GM21528 (cell line): ENCODE results near the gene NFATC1.
A peak's percentile ranks its signal among the peaks of the same experiment; 100 is the strongest.
"Not testable (repeated sequence)": the region's sequence is repeated elsewhere in the genome, so short reads cannot be mapped to it uniquely, and the experiment has no call there.

Source experiments
- ATAC-seq: cut with Tn5 transposase; IDR thresholded peaks from one replicate; pipeline ENCODE4 v1.9.1; 2021; ENCODE audit warnings: mild to moderate bottlenecking, moderate library complexity; ENCODE audit not compliant: unreplicated experiment, low FRiP score

Gene NFATC1

DNA sequence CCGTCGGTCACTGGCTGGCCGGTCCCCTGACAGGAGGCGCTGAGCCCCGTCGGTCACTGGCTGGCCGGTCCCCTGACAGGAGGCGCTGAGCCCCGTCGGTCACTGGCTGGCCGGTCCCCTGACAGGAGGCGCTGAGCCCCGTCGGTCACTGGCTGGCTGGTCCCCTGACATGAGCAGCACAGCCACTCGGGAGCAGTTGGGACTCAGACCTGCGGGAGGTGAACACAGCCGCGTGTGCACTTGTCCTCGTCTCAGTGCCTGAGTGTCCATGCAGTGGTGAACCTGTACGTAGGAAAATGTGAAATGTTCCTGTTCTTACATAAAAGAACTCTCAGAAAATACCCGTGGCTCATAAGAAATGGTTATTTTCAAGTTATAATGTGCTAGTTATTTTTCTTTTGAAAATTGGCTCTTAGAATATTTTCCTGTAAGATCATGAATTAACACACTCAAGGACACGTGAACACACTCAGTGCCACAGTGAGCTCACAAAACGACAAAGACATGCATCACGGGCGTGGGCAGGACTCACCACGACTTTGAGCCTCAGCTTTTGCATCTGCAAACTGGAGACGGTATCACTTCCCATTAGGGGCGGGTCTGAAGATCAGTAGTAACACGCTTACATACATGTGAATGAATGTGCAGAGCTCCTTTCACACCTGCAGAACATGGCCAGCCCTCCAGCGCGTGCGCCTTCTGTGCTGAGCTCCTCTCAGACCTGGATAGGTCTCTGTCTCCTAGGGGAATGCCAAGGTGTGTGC is 21.1 kb upstream of the NFATC1 start:
- ATAC-seq, result peak; percentile 81

DNA sequence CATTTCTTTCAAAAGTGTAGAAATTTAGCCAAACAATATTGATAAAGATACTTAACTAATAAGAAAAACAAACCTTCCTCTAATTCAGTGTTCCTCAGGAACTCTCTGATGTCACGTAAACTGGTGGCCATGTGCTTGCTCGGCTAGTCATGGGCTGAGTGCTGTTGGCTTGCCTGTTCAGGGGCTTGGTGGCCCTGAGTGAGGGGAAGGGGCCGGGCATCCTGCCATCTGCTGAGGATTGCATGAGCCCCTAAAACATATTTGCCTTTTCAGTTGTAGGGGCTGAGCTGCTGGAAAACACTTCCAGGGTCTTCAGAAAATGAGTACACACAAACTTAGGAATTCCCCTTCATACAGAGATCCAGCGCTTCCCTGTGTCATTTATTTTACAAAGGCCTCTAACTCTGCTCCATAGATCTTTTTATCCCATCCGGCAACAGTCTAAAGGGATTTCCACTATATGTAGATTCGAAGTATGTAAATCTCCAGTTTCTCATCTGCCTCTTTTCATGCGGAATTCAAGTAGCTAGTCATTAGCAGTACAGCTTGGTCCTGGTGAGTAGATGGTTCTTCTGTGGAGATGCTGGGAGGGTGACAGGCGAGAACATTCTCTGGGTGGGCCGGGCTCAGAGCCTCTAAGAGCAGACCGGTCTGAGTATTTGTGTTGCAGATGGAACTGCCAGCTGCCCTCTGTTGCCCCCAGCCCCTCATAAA is 20.1 kb upstream of the NFATC1 start:
- no peak for ATAC-seq

DNA sequence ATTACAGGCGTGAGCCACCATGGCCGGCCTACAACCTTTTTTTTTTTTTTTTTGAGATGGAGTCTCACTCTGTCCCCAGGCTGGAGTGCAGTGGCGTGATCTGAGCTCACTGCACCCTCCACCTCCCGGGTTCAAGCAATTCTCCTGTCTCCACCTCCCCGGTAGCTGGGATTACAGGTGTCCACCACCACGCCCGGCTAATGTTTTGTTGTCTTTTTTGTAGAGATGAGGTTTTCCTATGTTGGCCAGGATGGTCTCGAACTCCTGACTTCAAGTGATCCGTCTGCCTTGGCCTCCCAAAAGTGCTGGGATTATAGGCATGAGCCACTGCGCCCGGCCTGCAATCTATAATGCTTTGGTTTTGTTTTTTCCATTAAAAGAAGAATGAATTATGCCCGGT is 19.1 kb upstream of the NFATC1 start:
- not testable (repeated sequence) for ATAC-seq

DNA sequence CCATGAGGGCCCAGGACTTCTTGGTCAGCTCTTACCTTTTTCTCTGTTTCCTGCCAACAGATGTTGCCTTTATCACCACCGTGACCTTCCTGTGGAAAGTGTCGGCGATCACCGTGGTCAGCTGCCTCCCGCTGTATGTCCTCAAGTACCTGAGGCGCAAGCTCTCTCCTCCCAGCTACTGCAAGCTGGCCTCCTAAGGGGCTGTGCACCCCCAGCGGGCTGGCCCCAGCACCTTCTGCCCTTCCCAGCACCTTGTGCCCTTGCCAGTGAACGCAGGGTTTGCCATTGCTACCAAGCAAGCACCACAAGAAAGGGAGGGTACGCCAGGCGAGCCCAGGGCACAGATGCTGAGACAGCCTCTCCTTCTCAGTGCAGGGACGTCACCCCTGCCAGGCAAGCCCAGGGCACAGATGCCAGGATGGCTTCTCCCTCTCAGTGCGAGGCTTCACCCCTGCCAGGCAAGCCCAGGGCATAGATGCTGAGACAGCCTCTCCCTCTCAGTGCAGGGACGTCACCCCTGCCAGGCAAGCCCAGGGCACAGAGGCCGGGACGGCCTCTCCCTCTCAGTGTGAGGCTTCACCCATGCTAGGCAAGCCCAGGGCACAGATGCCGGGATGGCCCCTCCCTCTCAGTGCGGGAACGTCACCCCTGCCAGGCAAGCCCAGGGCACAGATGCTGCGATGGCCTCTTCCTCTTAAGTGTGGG is 18.4 kb upstream of the NFATC1 start:
- ATAC-seq, result no peak

DNA sequence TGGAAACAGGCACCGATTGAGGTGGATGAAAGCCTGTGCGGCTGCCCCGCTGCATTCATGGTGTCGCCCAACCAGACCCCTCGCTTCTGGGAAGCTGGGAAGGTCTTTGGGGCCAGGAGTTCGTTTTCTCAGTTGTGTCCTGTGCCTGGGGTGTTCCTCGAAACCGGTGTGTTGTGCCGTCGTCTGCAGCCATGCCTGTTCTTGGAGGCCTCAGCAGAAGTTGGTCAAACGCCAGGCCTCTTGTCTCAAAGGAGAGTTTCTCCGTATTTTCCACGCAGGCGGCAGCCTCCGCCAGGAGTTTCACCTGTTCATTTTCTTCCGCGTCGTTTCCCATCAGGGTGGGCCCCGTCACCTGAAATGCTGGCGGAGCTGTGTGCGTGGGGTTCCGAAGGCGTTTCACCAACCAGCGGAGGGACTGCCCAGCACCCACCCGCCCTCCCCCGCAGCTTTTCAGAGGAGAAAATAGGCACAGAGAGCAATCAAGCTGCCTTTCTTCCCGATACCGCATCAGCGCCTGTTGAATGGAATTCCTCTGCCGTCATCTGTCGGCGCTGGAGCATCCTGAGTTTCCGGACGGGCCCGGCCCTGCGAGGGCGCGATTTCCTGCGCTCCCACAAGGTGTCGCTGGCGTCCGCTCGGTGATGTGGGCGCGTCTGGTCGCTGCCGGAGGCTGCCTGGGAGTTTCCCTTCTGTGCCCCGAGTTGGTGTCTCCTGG is 17.0 kb upstream of the NFATC1 start:
- ATAC-seq, result peak; percentile 41

DNA sequence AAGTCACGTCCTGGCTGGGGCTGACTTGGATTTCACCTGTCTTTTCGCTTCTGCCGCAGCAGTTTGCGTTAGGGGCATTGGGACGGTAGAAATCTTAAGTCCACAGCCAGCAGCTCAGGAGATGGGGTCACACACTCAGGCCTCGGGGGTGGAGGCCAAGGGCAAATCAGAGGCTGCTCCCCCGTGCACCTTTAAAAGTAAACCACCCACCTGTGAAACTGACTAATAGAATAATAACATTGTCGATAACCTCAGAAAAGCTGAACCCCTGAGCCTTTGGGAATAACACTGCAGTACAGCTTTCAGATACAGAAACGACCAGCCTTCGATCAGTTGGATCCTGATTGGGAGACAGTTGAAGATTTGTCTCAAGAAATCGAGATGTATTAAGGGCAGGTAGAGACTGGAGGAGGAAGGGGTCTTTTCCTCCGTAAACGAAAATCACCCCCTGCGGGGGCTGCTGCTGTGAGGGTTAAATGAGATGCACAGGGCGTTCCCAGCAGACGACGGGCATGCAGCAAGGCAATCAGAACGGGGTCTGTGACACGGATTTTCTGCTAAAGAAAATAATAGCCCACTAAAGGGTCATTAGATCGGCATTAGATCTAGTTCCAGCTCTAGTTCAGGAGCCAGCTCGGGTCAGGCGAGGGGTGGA is 16.4 kb upstream of the NFATC1 start:
- ATAC-seq, result no peak

DNA sequence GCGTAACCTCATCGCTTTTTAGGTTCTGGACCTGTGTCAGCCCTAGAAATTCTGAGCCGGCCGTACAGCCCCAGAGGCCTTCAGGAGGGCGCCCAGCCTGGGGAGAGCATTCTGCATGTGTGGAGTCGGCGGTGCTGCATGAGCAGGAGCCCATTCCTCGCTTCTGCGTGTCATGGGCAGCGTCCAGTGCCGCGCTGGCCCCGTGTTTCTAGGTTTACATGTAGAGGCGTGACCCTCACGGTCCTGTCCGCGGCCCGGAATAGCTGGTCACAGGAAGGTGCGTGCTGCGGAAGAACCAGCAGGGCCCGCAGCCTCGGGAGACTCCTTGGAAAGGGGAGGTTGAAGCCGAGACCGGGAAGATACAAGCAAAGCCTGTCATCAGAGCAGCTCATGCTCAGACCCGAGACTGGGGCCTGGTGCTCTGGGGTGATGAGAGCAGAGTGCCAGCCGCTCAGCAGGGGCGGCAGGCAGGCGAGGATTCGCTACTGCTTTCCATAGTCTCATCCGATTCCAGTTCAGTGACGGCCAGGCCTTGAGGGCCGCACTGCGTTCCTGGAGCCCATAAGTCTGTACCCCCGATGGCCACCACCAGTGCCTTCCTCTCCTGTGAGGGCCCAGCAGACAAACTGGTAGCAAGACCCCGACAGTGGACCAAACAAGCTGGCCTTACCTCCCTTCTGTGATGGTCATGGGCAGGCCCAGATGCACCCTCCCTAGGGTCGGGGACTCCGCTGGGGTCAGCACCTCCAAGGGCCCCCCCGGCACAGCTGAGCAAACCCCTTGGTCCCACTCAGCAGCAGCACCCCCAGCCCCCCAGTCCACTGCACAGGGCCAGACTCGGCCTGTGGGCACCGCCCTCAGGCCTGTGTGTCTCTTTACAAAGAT is 15.6 kb upstream of the NFATC1 start:
- no peak for ATAC-seq

DNA sequence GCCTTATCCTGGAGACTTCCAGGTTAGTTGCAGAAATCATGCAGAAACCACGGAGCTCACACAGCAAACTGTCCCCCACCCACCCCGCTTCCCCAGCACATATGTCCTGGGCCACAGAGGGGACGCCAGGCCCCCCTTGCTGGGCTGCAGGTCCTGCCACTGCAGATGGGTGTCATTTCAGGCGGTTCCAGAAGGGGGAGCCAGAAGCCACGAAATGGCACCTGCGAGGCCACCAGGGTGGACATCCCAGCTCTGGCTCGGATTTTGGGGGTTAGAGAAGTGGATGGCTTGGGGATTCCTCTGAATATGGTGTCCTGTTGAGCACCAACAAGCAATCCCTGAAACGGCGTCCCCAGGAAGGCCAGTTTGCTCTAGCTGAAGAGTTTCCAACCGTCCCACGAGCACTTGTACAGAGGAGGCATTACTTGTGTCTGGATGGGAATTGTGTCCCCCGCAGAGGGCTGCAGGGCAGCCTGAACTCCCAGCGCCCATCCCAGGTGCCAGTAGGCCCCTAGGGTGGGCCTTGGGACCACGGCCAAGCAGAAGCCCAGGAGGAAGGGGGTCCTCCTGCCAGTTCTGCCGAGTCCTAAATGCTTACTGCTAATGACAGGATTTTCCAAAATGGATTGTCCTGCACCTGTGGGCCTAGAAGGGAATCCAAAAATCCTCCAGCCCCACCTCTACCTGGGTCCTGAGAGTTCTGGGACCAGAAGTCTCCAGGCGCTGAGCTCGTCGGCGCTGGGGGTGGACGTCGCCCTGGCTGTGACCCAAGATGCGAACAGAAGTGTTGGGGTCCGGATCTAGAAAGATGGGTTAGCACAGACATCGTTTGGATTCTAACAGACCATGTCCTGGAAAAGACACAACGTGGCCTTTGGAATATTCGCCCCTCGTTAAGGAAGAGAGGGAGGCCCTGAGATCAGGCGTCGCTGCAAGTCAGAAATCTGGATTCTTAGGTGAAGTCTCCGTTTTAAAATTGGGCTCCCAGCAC is 14.6 kb upstream of the NFATC1 start:
- no peak for ATAC-seq

DNA sequence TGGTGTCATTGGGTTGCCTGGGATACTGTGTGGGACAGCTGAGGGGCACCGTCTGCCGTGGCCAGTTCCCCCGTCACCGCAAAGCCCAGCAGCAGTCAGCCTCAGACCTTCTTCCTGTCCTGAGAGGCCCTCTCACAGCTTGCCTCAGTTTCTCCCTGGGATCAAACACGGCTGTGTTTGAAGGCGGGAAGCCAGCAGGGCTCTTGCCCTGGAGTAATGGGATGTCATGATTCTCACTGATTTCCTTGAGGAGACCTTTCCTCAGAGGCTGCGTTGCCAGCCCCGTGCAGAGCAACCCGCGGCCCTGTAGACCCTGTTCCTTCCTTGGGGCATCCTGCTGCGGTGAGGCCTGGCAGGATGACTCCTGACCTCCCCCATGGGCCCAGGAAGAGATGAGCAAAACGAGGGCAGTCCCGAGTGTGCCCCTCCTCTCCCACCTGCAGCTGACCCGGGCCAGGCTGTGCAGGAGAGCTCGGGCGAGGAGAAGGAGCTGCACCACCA is 13.9 kb upstream of the NFATC1 start:
- ATAC-seq, result no peak

DNA sequence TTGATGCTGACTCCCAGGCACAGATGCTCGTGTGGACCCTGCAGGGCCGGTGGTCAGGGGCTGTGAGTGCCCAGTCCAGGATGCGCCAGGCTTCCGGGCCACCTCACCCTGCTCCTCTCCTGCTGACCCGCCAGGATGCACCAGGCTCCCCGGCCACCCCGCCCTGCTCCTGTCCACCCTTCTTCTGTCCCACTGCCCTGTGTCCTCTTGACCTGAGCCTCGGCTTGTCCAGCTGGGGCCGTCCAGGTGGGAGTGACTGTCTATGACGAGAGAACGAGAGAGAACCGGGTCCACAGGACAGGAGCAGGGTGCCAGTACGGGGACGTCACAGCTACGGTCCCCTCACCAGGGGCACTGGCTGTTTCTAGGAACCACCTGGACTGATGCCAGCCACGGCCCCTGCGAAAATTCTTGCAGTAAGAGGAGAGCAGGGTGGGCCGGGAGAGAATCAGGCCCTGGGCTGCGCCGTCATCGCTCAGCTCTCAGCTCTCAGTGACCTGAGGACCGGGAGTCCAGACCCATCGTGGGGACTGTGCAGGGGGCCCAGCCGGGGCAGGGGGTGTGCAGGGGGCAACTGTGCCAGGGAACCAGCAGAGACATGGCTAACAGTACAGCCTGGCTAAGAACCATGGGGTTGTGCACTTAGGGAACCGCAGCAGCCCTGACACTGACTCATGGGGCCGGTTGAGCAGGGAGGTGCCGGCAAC is 12.9 kb upstream of the NFATC1 start:
- no peak for ATAC-seq

DNA sequence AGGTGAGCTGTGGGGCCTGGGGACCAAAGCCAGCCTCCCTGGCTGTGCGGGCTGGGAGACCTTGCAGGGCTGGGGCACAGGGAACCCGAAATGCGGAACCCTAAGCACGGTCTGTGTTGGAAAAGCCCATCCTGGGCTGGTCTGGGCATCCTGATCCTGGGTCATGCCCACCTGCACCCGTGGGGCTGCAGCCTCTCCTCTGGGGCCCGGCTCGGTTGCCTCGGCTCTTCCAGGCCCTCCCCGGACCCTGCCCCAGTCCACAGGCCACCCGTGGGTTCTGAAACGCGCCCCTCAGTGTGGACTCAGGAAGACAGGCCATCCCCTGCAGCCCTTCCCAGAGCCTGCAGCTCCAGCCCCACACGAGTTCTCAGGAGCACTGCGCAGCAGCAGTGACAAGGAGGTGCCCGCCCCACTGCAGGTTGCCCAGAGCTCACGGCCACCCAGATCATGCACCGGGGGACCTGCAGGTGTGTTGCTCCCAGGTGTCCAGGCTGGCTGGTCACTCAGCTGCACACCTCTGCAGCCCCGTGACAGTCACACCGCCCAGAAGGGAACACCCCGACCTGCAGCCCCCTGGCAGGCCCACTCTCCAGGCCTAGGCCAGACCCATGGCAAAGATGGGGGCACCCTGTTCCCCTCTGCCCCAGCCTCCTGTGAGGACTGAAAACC is 12.2 kb upstream of the NFATC1 start:
- no peak for ATAC-seq

DNA sequence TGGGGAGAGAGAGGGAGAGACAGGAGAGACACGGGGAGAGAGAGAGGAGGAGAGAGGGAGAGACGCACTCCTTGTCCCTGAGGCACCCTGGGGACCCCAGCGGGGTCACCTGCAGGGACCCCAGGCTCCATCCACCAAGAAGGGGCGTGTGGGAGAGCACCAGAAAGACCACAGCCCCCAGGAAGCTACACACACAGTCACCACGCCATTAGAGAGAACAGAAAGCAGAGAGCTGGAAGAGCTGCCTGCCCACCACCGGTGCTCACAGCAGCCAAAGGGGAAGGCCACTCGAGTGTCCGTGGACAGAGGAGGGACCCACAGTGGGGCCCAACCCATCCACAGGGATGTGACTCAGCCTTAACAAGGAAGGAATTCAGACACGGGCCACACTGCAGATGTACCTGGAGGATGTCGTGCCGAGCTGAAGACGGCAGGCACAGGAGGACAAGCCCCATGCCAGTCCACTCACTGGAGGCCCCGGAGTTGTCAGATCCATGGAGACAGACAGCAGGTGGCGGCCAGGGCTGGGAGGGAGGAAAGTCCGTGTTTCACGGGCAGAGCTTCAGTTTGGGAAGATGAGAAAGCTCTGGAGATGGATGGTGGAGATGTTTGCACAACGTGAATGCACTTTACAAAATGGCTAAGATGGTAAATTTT is 11.5 kb upstream of the NFATC1 start:
- no peak for ATAC-seq

DNA sequence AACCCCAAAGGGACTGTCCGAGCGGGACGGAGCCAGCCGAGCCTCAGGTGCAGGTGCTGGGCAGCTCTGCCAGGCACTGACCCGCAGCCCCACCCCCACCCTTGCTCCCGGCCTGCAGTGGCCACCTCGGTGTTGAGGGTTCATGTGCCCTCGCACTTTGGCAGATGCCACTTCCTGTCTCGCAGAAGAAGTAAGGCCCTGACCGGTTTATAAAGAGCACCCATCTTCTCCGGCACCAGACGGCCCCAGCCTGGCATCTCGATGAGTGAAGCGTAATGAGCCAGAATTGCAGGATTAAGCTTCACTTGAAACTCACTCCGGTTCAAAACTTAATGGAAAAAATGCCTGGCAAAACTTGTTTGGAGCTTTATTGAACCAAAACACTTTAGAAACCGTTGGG is 10.9 kb upstream of the NFATC1 start:
- no peak for ATAC-seq

DNA sequence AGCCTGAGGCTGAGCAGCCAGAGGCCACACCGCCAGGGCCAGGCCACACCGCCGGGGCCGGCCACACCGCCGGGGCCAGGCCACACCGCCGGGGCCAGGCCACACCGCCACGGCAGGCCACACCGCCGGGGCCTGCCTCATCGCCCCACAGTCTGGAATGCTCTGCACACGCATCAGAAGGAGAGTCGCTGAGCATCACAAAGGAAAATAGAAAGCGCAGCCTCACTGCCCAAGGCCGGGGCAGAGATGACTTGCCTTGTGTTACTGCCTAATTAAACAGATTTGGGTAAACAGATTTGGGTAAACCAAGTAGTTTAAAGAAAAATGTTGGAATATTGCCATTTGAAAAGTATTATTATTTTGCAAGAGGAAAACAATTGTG is 10.4 kb upstream of the NFATC1 start:
- no peak for ATAC-seq

DNA sequence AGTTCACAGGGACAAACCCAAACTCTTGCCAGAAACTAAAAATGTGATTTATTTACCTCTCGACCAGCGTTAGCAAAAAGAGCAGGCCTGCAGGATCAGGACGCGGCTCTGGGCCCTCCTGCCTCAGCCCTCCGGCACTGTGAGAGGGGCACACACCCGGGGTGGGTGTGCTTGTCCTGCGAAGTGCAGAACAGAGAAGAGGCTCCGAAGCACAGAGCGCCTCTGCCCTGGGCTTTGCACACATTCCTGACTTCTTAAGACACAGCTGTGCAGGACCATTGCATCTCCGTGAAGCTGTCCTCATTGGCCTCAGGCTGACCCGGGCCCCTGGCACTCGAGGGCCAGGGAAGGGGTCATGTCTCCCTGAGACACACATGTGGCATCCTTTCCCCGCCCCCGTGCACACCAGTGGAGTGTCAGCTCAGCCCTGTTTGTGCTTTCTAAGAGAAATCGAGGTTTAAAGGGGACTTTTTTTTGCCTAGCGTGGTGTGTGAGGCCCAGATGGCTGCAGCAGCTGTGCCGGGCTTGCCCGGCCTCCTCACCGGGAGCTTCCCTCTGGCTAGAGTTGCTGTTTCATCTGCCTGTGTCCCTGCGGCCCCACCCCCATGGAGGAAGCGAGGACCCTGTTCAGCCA is 9.9 kb upstream of the NFATC1 start:
- ATAC-seq, result no peak

DNA sequence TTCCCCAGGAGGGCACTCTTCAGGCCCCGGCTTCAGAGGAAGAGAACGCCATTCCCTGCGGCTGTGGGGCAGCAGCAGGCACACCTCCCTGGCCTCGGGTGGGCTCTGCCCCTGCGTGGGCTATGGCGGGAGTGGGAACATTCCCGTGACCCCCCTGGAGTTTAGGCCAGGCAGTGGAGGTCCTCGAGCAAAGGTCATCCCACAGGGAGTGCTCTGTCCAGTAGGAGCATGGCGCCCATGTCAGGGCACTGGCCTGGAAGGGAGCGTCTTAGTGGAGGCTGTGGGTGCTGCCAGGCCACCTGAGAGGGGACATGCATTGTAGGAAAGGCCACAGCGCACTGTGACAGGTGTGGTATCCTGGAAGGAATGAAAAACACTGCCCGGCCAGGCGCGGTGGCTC is 9.2 kb upstream of the NFATC1 start:
- ATAC-seq, result no peak
